TTC549 (cell line): ENCODE results near the gene ZNF385B.

Experiments
- FAIRE-seq: peaks from 2 replicates; lab custom pipeline; 2012; peaks lifted over from hg19 to GRCh38; lab: Jason Lieb, UNC

The ZNF385B gene

GRCh38 chr2:179622635-179623300 lies 238.6 kb downstream of the ZNF385B start:
- FAIRE-seq: no peak

- FAIRE-seq: no peak
Observed at GRCh38 chr2:179622112-179622511, 239.3 kb downstream of the ZNF385B start.

- no peak for FAIRE-seq
Observed at GRCh38 chr2:179619947-179620467, 241.4 kb downstream of the ZNF385B start.

GRCh38 chr2:179614121-179614520 lies 247.3 kb downstream of the ZNF385B start:
- no peak for FAIRE-seq

- FAIRE-seq: no peak
Observed at GRCh38 chr2:179613701-179614100, 247.7 kb downstream of the ZNF385B start.

GRCh38 chr2:179613299-179613651 lies 248.1 kb downstream of the ZNF385B start:
- no peak for FAIRE-seq

- no peak for FAIRE-seq
Observed at GRCh38 chr2:179612591-179613298, 248.7 kb downstream of the ZNF385B start.

GRCh38 chr2:179612108-179612507 lies 249.3 kb downstream of the ZNF385B start:
- no peak for FAIRE-seq

- no peak for FAIRE-seq
Observed at GRCh38 chr2:179606141-179606540, 255.3 kb downstream of the ZNF385B start.

- no peak for FAIRE-seq
Observed at GRCh38 chr2:179605341-179605740, 256.1 kb downstream of the ZNF385B start.

GRCh38 chr2:179604598-179604997 lies 256.8 kb downstream of the ZNF385B start:
- no peak for FAIRE-seq

- no peak for FAIRE-seq
Observed at GRCh38 chr2:179602452-179602851, 259.0 kb downstream of the ZNF385B start.

- no peak for FAIRE-seq
Observed at GRCh38 chr2:179596018-179596417, 265.4 kb downstream of the ZNF385B start.

GRCh38 chr2:179595284-179595683 lies 266.1 kb downstream of the ZNF385B start:
- FAIRE-seq: no peak

- FAIRE-seq: no peak
Observed at GRCh38 chr2:179594268-179595112, 266.9 kb downstream of the ZNF385B start.

GRCh38 chr2:179593323-179593722 lies 268.1 kb downstream of the ZNF385B start:
- FAIRE-seq: peak; percentile 29

- no peak for FAIRE-seq
Observed at GRCh38 chr2:179592167-179592936, 269.1 kb downstream of the ZNF385B start.

- no peak for FAIRE-seq
Observed at GRCh38 chr2:179591690-179592089, 269.7 kb downstream of the ZNF385B start.

GRCh38 chr2:179588486-179589145 lies 272.8 kb downstream of the ZNF385B start:
- FAIRE-seq: no peak

GRCh38 chr2:179584760-179585159 lies 276.7 kb downstream of the ZNF385B start:
- FAIRE-seq: no peak

- no peak for FAIRE-seq
Observed at GRCh38 chr2:179581605-179582004, 279.8 kb downstream of the ZNF385B start.
